Osteoblast (primary cell): ENCODE results near the gene TRAK1. TPM values are rescaled to one million over a fixed set of nuclear protein-coding genes. Genes with fewer than 3 reads are reported as not detected.

ENCODE experiments used
- DNase-seq: peaks from one replicate; pipeline ENCODE4 v3.0.0; 2011; ENCODE audit warnings: low spot score, mixed read lengths; ENCODE audit not compliant: insufficient read length; ENCODE audit errors: missing footprints
- H2AFZ ChIP-seq: 2 replicates; pipeline ENCODE4 v1.6.0; 2011; ENCODE audit warnings: mild to moderate bottlenecking, low read length
- H3K27ac ChIP-seq: 2 replicates; pipeline ENCODE4 v1.5.1; 2011; ENCODE audit warnings: mild to moderate bottlenecking, low read depth, low read length, moderate library complexity
- H3K27me3 ChIP-seq: 2 replicates; pipeline ENCODE4 v1.6.0; 2012; ENCODE audit warnings: mild to moderate bottlenecking, control low read depth, inconsistent platforms, low read length, moderate library complexity; ENCODE audit not compliant: insufficient read depth
- H3K36me3 ChIP-seq: 2 replicates; pipeline ENCODE4 v1.5.1; 2011; ENCODE audit warnings: mild to moderate bottlenecking, low read length, control low read depth, moderate library complexity; ENCODE audit not compliant: insufficient read depth
- H3K4me1 ChIP-seq: 2 replicates; pipeline ENCODE4 v1.5.1; 2011; ENCODE audit warnings: mild to moderate bottlenecking, low read length, control low read depth, moderate library complexity; ENCODE audit not compliant: insufficient read depth
- H3K4me2 ChIP-seq: 2 replicates; pipeline ENCODE4 v1.6.0; 2011; ENCODE audit warnings: mild to moderate bottlenecking, low read length; ENCODE audit not compliant: insufficient read depth
- H3K4me3 ChIP-seq: fragments of 200-600 bp; sonication (generic); 3 replicates; pipeline ENCODE4 v1.5.1; 2012; ENCODE audit warnings: mild to moderate bottlenecking, low read length, inconsistent platforms; ENCODE audit not compliant: insufficient read depth
- H3K79me2 ChIP-seq: 2 replicates; pipeline ENCODE4 v1.6.0; 2012; ENCODE audit warnings: mild to moderate bottlenecking, low read length, control low read depth, inconsistent platforms; ENCODE audit not compliant: insufficient read depth
- H3K9me3 ChIP-seq: 2 replicates; pipeline ENCODE4 v1.5.1; 2011; ENCODE audit warnings: low read depth, low read length, control low read depth
- H4K20me1 ChIP-seq: 2 replicates; pipeline ENCODE4 v1.6.0; 2012; ENCODE audit warnings: mild to moderate bottlenecking, low read length, control low read depth; ENCODE audit not compliant: insufficient read depth
- CTCF ChIP-seq: IDR thresholded peaks from 2 replicates; pipeline ENCODE4 v1.5.1; 2011; ENCODE audit warnings: mild to moderate bottlenecking, low read depth, low read length, moderate library complexity; ENCODE audit errors: extremely low read depth
- total RNA-seq: library from RNA; depleted of rRNA; stranded (reverse); fragments of >200 nt; gene quantifications from 2 replicates; pipeline ENCODE4 v1.2.3, GENCODE V29; 2012

The TRAK1 gene
- total RNA-seq, 1 donor: 60.4 TPM

GRCh38 chr3:42050126-42050525, 41.0 kb upstream of the TRAK1 start:
- peaks cover 73% of the 10 kb centered on the region for H3K79me2 ChIP-seq
- no peak for TF ChIP-seq CTCF
- H3K9me3 ChIP-seq: no peaks in the 10 kb centered on the region
- H3K27me3 ChIP-seq: no peaks in the 10 kb centered on the region
- H3K36me3 ChIP-seq: no peaks in the 10 kb centered on the region
- no peak overlapping the region for H2AFZ ChIP-seq
- peaks cover 11% of the 10 kb centered on the region for H4K20me1 ChIP-seq
- no peak overlapping the region for H3K27ac ChIP-seq
- H3K4me1 ChIP-seq: peaks cover 31% of the 10 kb centered on the region
- DNase-seq: no peak
- no peak overlapping the region for H3K4me3 ChIP-seq
- no peak overlapping the region for H3K4me2 ChIP-seq

- peaks cover 25% of the 10 kb centered on the region for H3K4me1 ChIP-seq
- no peak for DNase-seq
- H3K4me2 ChIP-seq: peak overlapping the region; percentile 60
- H3K27ac ChIP-seq: peak overlapping the region; percentile 97
- no peak for TF ChIP-seq CTCF
- H2AFZ ChIP-seq: no peak overlapping the region
- H3K9me3 ChIP-seq: no peaks in the 10 kb centered on the region
- no peaks in the 10 kb centered on the region for H3K36me3 ChIP-seq
- H3K4me3 ChIP-seq: no peak overlapping the region
- H3K27me3 ChIP-seq: no peaks in the 10 kb centered on the region
- H4K20me1 ChIP-seq: peaks cover 7% of the 10 kb centered on the region
- H3K79me2 ChIP-seq: peaks cover 72% of the 10 kb centered on the region
Measured at GRCh38 chr3:42051384-42052131, 39.6 kb upstream of the TRAK1 start.

GRCh38 chr3:42052132-42052483, 39.0 kb upstream of the TRAK1 start:
- TF ChIP-seq CTCF: no peak
- Histone ChIP-seq H3K4me3 (no peak overlapping the region), H3K36me3 (no peaks in the 10 kb centered on the region), H3K79me2 (peaks cover 76% of the 10 kb centered on the region), H3K9me3 (no peaks in the 10 kb centered on the region), H2AFZ (no peak overlapping the region), H4K20me1 (peaks cover 7% of the 10 kb centered on the region), H3K27me3 (no peaks in the 10 kb centered on the region), H3K4me2 (peak overlapping the region; percentile 60), H3K4me1 (peaks cover 25% of the 10 kb centered on the region), H3K27ac (peak overlapping the region; percentile 97)
- no peak for DNase-seq

- H3K27ac ChIP-seq: peak overlapping the region; percentile 97
- H3K4me3 ChIP-seq: peak overlapping the region; percentile 28
- H2AFZ ChIP-seq: no peak overlapping the region
- DNase-seq: peak; percentile 80
- H3K4me1 ChIP-seq: peaks cover 25% of the 10 kb centered on the region
- H3K9me3 ChIP-seq: no peaks in the 10 kb centered on the region
- H3K4me2 ChIP-seq: peak overlapping the region; percentile 60
- H3K27me3 ChIP-seq: no peaks in the 10 kb centered on the region
- no peaks in the 10 kb centered on the region for H3K36me3 ChIP-seq
- no peak for TF ChIP-seq CTCF
- H4K20me1 ChIP-seq: peaks cover 7% of the 10 kb centered on the region
- peaks cover 77% of the 10 kb centered on the region for H3K79me2 ChIP-seq
Measured at GRCh38 chr3:42052484-42053351, 38.4 kb upstream of the TRAK1 start.
